Thoracic aorta (tissue), 2 donors: ENCODE results near the gene COL1A1. TPM values are rescaled to one million over a fixed set of nuclear protein-coding genes. Genes with fewer than 3 reads are reported as not detected.
A peak's percentile ranks its signal among the peaks of the same experiment; 100 is the strongest.

Experiments
- ATAC-seq: fragments of 150-250 bp; one replicate; pipeline ENCODE4 v1.8.0; 2017; ENCODE audit warnings: low read depth; ENCODE audit not compliant: insufficient number of reproducible peaks, low FRiP score
- DNase-seq: peaks from one replicate; pipeline ENCODE4 v3.0.0-alpha.2; 2020; ENCODE audit warnings: low spot score
- H3K27ac ChIP-seq, 2 donors: fragments of 200-600 bp; sonication (generic); 1 replicate in 1 of 2; 2 replicates in 1 of 2; pipeline ENCODE4 v1.5.1; 2016; ENCODE audit warnings: mild to moderate bottlenecking in 2 of 2, moderate library complexity in 2 of 2
- H3K27me3 ChIP-seq: fragments of 200-600 bp; sonication (generic); replicated peaks from 2 replicates; pipeline ENCODE4 v1.6.0; 2016; ENCODE audit warnings: mild to moderate bottlenecking; ENCODE audit not compliant: insufficient read depth
- H3K36me3 ChIP-seq: fragments of 200-600 bp; sonication (generic); one replicate; pipeline ENCODE4 v1.5.1; 2016
- H3K4me1 ChIP-seq, 2 donors: fragments of 200-600 bp; sonication (generic); 1 replicate in 1 of 2; 2 replicates in 1 of 2; pipeline versions ENCODE4 v1.5.1 to v1.6.0; 2016; ENCODE audit warnings: low read depth in 2 of 2, mild to moderate bottlenecking in 1 of 2; ENCODE audit not compliant: control insufficient read depth in 1 of 2
- H3K4me3 ChIP-seq: fragments of 200-600 bp; sonication (generic); 2 replicates; pipeline ENCODE4 v1.5.1; 2016; ENCODE audit warnings: mild to moderate bottlenecking
- H3K9me3 ChIP-seq: fragments of 200-600 bp; sonication (generic); 2 replicates; pipeline ENCODE4 v1.5.1; 2016
- CTCF ChIP-seq: fragments of 200-600 bp; sonication (generic); IDR thresholded peaks from one replicate; pipeline ENCODE4 v1.5.1; 2019; ENCODE audit warnings: antibody characterized with exemption
- total RNA-seq, 2 donors: library from RNA; depleted of rRNA; stranded (reverse); fragments of >200 nt; gene quantifications; one replicate each; pipeline versions ENCODE4 v1.1.0 to v1.2.3, GENCODE V29; 2016

Gene COL1A1
- total RNA-seq, 2 donors from 2014 or later, result 261 to 270 TPM

DNA sequence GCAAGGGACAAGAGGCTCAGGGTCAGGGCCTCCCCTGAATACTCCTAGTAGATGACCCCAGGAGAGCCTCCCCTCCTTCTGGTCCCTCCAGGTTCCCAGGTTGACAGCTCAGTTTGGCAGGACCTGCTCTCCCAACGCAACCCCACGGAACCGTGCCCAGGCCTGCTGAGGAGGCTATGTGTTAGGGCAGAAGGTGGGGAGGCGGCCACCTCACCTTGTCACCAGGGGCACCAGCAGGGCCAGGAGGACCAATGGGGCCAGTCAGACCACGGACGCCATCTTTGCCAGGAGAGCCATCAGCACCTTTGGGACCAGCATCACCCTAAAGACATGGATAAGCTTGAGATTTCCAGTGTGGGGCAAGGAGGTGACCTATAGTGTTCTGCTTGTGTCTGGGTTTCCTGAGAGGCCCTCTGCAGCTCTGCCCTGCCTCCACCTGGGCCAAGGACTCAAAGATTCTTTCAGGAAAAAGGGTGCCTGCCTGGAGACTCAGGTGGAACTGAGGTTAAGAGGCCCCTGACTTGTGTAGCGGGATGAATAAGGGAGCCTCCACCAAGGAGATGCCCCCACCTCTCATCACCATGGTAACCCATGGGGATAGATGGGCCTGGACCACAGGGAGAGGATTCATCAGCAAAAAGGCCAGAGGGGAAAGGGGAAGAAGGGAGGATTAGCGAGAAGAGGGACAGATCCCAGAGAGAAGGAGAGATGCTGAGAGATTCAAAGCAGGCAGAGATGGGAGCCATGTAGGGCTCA lies 10.7 kb downstream of the COL1A1 start:
- peaks cover 87% of the 10 kb centered on the region for H3K36me3 ChIP-seq

DNA sequence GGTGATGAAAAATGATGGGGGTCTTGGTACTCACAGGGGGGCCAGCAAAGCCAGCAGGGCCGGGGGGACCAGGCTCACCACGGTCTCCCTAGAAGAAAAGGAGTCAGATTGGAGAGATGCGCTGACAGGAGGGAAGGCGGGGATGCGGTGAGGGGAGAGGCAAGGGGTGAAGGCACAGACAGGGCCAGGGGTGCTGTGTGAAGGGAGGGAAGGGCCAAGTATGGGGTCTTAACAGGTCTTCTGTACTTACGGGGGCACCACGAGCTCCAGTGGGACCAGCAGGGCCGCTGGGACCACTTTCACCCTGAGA lies 11.2 kb downstream of the COL1A1 start:
- peaks cover 0 to 81% of the 10 kb centered on the region in 2 donors for H3K4me1 ChIP-seq
- no peak for TF ChIP-seq CTCF
- no peak for ATAC-seq
- H3K27me3 ChIP-seq, result no peaks in the 10 kb centered on the region
- H3K27ac ChIP-seq, result peak overlapping the region; percentile 86 to 88
- H3K36me3 ChIP-seq, result peaks cover 81% of the 10 kb centered on the region
- no peaks in the 10 kb centered on the region for H3K9me3 ChIP-seq
- no peak overlapping the region for H3K4me3 ChIP-seq
- no peak for DNase-seq

More for the DNA sequence above, 10.7 kb downstream of the COL1A1 start:
- peak overlapping the region; percentile 86 to 88 for H3K27ac ChIP-seq
- no peaks in the 10 kb centered on the region for H3K9me3 ChIP-seq
- no peaks in the 10 kb centered on the region for H3K27me3 ChIP-seq
- ATAC-seq, result no peak
- TF ChIP-seq CTCF, result no peak
- DNase-seq, result no peak
- peaks cover 0 to 81% of the 10 kb centered on the region in 2 donors for H3K4me1 ChIP-seq
- H3K4me3 ChIP-seq, result no peak overlapping the region

DNA sequence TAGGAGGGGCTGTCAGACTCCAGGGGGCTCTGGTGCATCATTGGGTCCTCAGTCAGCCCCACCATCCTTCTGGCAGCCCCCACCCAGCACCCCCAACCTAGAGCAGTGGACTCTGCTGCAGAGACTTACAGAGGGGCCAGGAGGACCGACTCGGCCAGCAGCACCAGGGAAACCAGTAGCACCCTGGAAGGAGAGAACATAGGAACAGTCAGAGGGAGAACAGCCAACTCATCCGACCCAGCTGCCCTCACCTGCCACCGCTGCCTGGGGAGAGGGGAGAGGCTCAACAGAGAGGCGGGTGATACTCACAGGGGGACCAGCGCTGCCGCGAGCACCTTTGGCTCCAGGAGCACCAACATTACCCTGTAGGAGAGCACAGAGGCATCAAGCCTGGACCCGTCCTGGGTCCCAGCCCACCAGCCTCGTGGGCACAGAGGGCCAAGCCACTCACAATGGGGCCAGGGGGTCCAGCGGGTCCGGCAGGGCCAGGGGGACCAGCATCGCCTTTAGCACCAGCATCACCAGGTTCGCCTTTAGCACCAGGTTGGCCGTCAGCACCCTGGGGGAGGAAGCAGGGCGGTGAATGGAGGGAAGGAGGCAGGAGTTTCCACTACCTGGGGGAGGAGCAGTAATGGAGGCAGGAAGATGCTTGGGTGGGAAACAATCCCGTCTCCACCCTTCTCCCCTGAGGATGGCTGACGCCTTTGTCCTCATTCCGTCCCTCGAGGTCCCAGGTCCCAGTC lies 11.7 kb downstream of the COL1A1 start:
- Histone ChIP-seq H3K9me3 (no peaks in the 10 kb centered on the region), H3K27ac (peak overlapping the region; percentile 86 to 88), H3K4me1 (peaks cover 3 to 81% of the 10 kb centered on the region in 2 donors), H3K4me3 (no peak overlapping the region), H3K36me3 (peaks cover 76% of the 10 kb centered on the region), H3K27me3 (no peaks in the 10 kb centered on the region)
- DNase-seq (no peak), ATAC-seq (no peak)
- no peak for TF ChIP-seq CTCF

DNA sequence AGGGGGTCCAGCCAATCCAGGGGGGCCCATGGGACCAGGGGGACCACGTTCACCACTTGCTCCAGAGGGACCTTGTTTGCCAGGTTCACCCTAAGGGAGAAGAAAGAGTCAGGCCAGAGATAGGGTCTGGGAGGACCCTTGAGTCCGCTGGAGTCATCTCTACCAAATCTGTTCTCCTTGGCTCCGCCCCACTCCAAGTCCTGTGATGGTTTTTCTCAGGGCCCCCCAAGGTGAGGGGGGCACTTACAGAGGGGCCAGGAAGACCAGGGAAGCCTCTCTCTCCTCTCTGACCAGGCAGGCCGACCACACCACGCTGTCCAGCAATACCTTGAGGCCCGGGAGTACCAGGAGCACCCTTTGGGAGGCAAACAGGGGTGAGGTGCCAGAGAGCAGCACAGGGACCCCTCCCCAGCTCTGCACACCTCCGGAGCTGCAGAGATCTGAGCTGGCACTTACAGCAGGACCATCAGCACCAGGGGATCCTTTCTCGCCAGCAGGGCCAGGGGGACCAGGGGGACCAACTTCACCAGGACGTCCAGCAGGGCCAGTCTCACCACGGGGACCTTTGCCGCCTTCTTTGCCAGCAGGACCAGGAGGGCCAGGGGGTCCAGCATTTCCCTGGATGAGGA lies 12.4 kb downstream of the COL1A1 start:
- Histone ChIP-seq H3K9me3 (no peaks in the 10 kb centered on the region), H3K4me3 (no peak overlapping the region), H3K4me1 (peaks cover 6 to 83% of the 10 kb centered on the region in 2 donors), H3K27ac (peak overlapping the region; percentile 86 to 88), H3K27me3 (no peaks in the 10 kb centered on the region), H3K36me3 (peaks cover 69% of the 10 kb centered on the region)
- TF ChIP-seq CTCF, result no peak
- DNase-seq, result no peak
- no peak for ATAC-seq

GRCh38 chr17:50188531-50188920 lies 12.9 kb downstream of the COL1A1 start:
- no peak for DNase-seq
- H3K4me1 ChIP-seq, result peaks cover 11 to 88% of the 10 kb centered on the region in 2 donors
- TF ChIP-seq CTCF, result no peak

More at GRCh38 chr17:50188531-50188920, 12.9 kb downstream of the COL1A1 start:
- Histone ChIP-seq H3K27me3 (no peaks in the 10 kb centered on the region), H3K9me3 (no peaks in the 10 kb centered on the region), H3K27ac (peak overlapping the region; percentile 86 to 88), H3K4me3 (no peak overlapping the region), H3K36me3 (peaks cover 64% of the 10 kb centered on the region)
- no peak for ATAC-seq
